Kidney epithelial cell (primary cell): ENCODE data around the gene PRKCA. TPM values are rescaled to one million over a fixed set of nuclear protein-coding genes. Genes with fewer than 3 reads are reported as not detected.

Experiments
- DNase-seq: peaks from one replicate; pipeline ENCODE4 v3.0.0-alpha.2; 2010; ENCODE audit warnings: low read depth
- H3K27me3 ChIP-seq: 2 replicates; pipeline ENCODE4 v1.6.0; 2011; ENCODE audit warnings: low read length; ENCODE audit not compliant: control insufficient read depth, insufficient read depth
- H3K36me3 ChIP-seq: 2 replicates; pipeline ENCODE4 v1.5.1; 2011; ENCODE audit warnings: low read length; ENCODE audit not compliant: control insufficient read depth, insufficient read depth
- H3K4me3 ChIP-seq: 2 replicates; pipeline ENCODE4 v1.5.1; 2011; ENCODE audit warnings: low read depth, mild to moderate bottlenecking, control low read depth, low read length
- CTCF ChIP-seq: IDR thresholded peaks from 2 replicates; pipeline ENCODE4 v1.5.1; 2011; ENCODE audit warnings: mild to moderate bottlenecking, moderate library complexity, low read length, control low read depth, inconsistent platforms; ENCODE audit not compliant: insufficient read depth, poor library complexity, severe bottlenecking
- total RNA-seq: library from RNA; depleted of rRNA; stranded (reverse); fragments of >200 nt; gene quantifications from 2 replicates; pipeline ENCODE4 v1.2.3, GENCODE V29; 2015

The PRKCA gene
- total RNA-seq, 1 donor from 2014 or later, result 5.7 TPM

GRCh38 chr17:66272811-66273585 lies 29.4 kb upstream of the PRKCA start:
- Histone ChIP-seq H3K36me3 (no peaks in the 10 kb centered on the region), H3K27me3 (no peaks in the 10 kb centered on the region), H3K4me3 (no peak overlapping the region)
- no peak for TF ChIP-seq CTCF
- peak; percentile 71 for DNase-seq

GRCh38 chr17:66273586-66273848 lies 28.9 kb upstream of the PRKCA start:
- DNase-seq, result no peak
- TF ChIP-seq CTCF, result no peak
- no peak overlapping the region for H3K4me3 ChIP-seq
- H3K27me3 ChIP-seq, result no peaks in the 10 kb centered on the region
- H3K36me3 ChIP-seq, result no peaks in the 10 kb centered on the region

- no peaks in the 10 kb centered on the region for H3K27me3 ChIP-seq
- no peak for TF ChIP-seq CTCF
- peak; percentile 100 for DNase-seq
- no peaks in the 10 kb centered on the region for H3K36me3 ChIP-seq
- no peak overlapping the region for H3K4me3 ChIP-seq
These were observed 26.8 kb upstream of the PRKCA start for GRCh38 chr17:66275651-66276050.

- TF ChIP-seq CTCF, result no peak
- DNase-seq, result no peak
- Histone ChIP-seq H3K27me3 (no peaks in the 10 kb centered on the region), H3K36me3 (no peaks in the 10 kb centered on the region), H3K4me3 (no peak overlapping the region)
These were observed 26.0 kb upstream of the PRKCA start for GRCh38 chr17:66276328-66276937.

GRCh38 chr17:66277191-66277590 lies 25.2 kb upstream of the PRKCA start:
- Histone ChIP-seq H3K27me3 (no peaks in the 10 kb centered on the region), H3K4me3 (no peak overlapping the region)
- TF ChIP-seq CTCF, result no peak

More at GRCh38 chr17:66277191-66277590, 25.2 kb upstream of the PRKCA start:
- no peaks in the 10 kb centered on the region for H3K36me3 ChIP-seq
- DNase-seq, result no peak
